Neural cell (in vitro differentiated cells): ENCODE measurements around the gene CDRT15. TPM values are rescaled to one million over a fixed set of nuclear protein-coding genes. Genes with fewer than 3 reads are reported as not detected.

ENCODE experiments used
- H2AFZ ChIP-seq: fragments of 200-600, 300-800 bp; sonication (generic), shearing (Covaris generic); 2 replicates; pipeline ENCODE4 v1.6.0; 2014; ENCODE audit warnings: low read depth, mild to moderate bottlenecking, antibody characterized with exemption, low read length, moderate library complexity
- H3F3A ChIP-seq: fragments of 200-600 bp; shearing (Covaris generic); 2 replicates; pipeline ENCODE4 v1.6.1; 2016; ENCODE audit warnings: mild to moderate bottlenecking, moderate library complexity, mixed read lengths, antibody characterized with exemption, low read length; ENCODE audit not compliant: insufficient read depth, poor library complexity, severe bottlenecking
- H3K27ac ChIP-seq: fragments of 200-600, 300-800 bp; sonication (generic), shearing (Covaris generic); 2 replicates; pipeline ENCODE4 v1.5.1; 2014; ENCODE audit warnings: mild to moderate bottlenecking, low read length, moderate library complexity
- H3K27me3 ChIP-seq: fragments of 300-800, 200-600 bp; sonication (generic), shearing (Covaris generic); 2 replicates; pipeline ENCODE4 v1.6.0; 2014; ENCODE audit warnings: mild to moderate bottlenecking, low read depth, low read length, moderate library complexity; ENCODE audit not compliant: insufficient read depth
- H3K36me3 ChIP-seq: fragments of 300-800, 200-600 bp; sonication (generic), shearing (Covaris generic); 2 replicates; pipeline ENCODE4 v1.5.1; 2014; ENCODE audit warnings: mild to moderate bottlenecking, antibody characterized with exemption, low read length, moderate library complexity; ENCODE audit not compliant: insufficient read depth
- H3K4me2 ChIP-seq: fragments of 300-800, 200-600 bp; sonication (generic), shearing (Covaris generic); 2 replicates; pipeline ENCODE4 v1.6.0; 2014; ENCODE audit warnings: mild to moderate bottlenecking, low read length
- H3K4me3 ChIP-seq: fragments of 300-800, 200-600 bp; sonication (generic), shearing (Covaris generic); 2 replicates; pipeline ENCODE4 v1.5.1; 2014; ENCODE audit warnings: mild to moderate bottlenecking, low read length, moderate library complexity
- H3K79me2 ChIP-seq: fragments of 200-600 bp; shearing (Covaris generic); replicated peaks from 2 replicates; pipeline ENCODE4 v1.6.0; 2014; ENCODE audit warnings: mild to moderate bottlenecking, low read length, moderate library complexity; ENCODE audit not compliant: insufficient read depth
- H3K9ac ChIP-seq: fragments of 300-800, 200-600 bp; sonication (generic), shearing (Covaris generic); 2 replicates; pipeline ENCODE4 v1.6.1; 2016; ENCODE audit warnings: mild to moderate bottlenecking, low read length, mixed read lengths
- H3K9me2 ChIP-seq: fragments of 200-600 bp; shearing (Covaris generic); 2 replicates; pipeline ENCODE4 v1.6.1; 2016; ENCODE audit warnings: mild to moderate bottlenecking, low read length, mixed read lengths; ENCODE audit not compliant: insufficient read depth
- H3K9me3 ChIP-seq: fragments of 200-600, 300-800 bp; sonication (generic), shearing (Covaris generic); 2 replicates; pipeline ENCODE4 v1.6.1; 2016; ENCODE audit warnings: mild to moderate bottlenecking, mixed run types, low read length, moderate library complexity, mixed read lengths
- H4K20me1 ChIP-seq: fragments of 200-600 bp; shearing (Covaris generic); 2 replicates; pipeline ENCODE4 v1.6.1; 2016; ENCODE audit warnings: mild to moderate bottlenecking, mixed run types; ENCODE audit not compliant: insufficient read depth
- EP300 ChIP-seq: fragments of 450-650 bp; conservative IDR thresholded peaks from 2 replicates; pipeline ENCODE4 v1.6.1; 2014; ENCODE audit warnings: antibody characterized with exemption, mild to moderate bottlenecking, moderate library complexity; ENCODE audit not compliant: poor library complexity, severe bottlenecking
- EZH2 ChIP-seq: fragments of 200-600, 300-800 bp; shearing (Covaris generic), sonication (generic); IDR thresholded peaks from 2 replicates; pipeline ENCODE4 v1.6.1; 2014; ENCODE audit warnings: antibody characterized with exemption, low read length, borderline replicate concordance, mild to moderate bottlenecking; ENCODE audit not compliant: insufficient read depth, poor library complexity, severe bottlenecking
- MXI1 ChIP-seq: fragments of 450-650 bp; conservative IDR thresholded peaks from 2 replicates; pipeline ENCODE4 v1.6.1; 2014; ENCODE audit warnings: antibody characterized with exemption, mild to moderate bottlenecking; ENCODE audit not compliant: poor library complexity, severe bottlenecking
- POLR2AphosphoS5 ChIP-seq: IDR thresholded peaks from 2 replicates; pipeline ENCODE4 v1.6.1; 2012
- RAD21 ChIP-seq: fragments of 450-650 bp; conservative IDR thresholded peaks from 2 replicates; pipeline ENCODE4 v1.6.1; 2014; ENCODE audit warnings: antibody characterized with exemption, mild to moderate bottlenecking, moderate library complexity
- SMC3 ChIP-seq: fragments of 450-650 bp; conservative IDR thresholded peaks from 2 replicates; pipeline ENCODE4 v1.6.1; 2014; ENCODE audit warnings: antibody characterized with exemption, mild to moderate bottlenecking, moderate library complexity; ENCODE audit not compliant: poor library complexity
- TAF1 ChIP-seq: IDR thresholded peaks from 2 replicates; pipeline ENCODE4 v1.6.1; 2012; ENCODE audit warnings: low read depth
- polyA plus RNA-seq: library from polyadenylated mRNA; depleted of rRNA; stranded (reverse); fragments of >200 nt; gene quantifications from 2 replicates; pipeline ENCODE4 v1.2.3, GENCODE V29; 2014
- TF ChIP-seq, protein P1 (sequence below): fragments of 450-650 bp; IDR thresholded peaks from 2 replicates; pipeline ENCODE4 v1.5.1; 2014; ENCODE audit warnings: antibody characterized with exemption, mild to moderate bottlenecking, moderate library complexity; ENCODE audit not compliant: poor library complexity, severe bottlenecking
- TF ChIP-seq, protein P2 (sequence below): IDR thresholded peaks from 2 replicates; pipeline ENCODE4 v1.6.1; 2012; ENCODE audit warnings: borderline replicate concordance

Gene CDRT15
- polyA plus RNA-seq, 1 donor from 2014 or later: not detected

DNA sequence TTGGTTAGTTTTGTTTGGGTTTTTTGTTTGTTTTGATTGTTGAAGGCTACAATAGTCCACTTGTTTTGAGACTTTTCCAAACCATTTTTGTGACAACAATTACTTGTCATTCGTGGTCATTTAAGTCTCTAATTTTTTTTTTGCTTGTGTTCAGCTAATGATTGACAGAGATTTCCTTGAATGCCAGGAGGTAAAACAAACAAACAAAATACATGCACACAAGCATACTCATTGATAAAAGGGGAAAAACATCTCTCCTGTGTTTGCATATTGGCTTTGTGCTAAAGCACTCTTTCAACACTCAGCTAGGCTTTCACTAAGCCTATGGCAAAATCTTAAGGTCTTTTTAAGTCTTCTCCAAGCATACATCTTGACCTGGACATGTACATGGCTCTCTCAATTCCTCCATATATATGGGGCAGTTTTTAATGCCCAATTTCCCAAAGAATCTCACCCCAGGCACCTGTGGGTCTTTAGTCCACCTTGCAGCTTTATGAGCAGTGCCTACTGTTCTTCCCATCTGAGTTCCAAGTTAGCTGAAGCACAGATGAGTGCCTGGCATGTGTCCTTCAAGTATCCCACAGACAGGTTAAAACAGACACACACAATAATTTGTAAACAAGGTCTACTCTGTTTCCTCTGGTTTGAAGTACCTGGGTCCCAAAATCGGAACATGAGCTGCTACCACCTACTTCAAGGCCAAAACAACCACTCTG, 40.0 kb upstream of the CDRT15 start:
- Histone ChIP-seq H2AFZ (no peak overlapping the region), H3F3A (no peaks in the 10 kb centered on the region), H3K36me3 (no peaks in the 10 kb centered on the region), H3K9me2 (no peaks in the 10 kb centered on the region), H3K79me2 (no peaks in the 10 kb centered on the region), H3K4me2 (no peak overlapping the region), H3K27ac (no peak overlapping the region), H4K20me1 (no peaks in the 10 kb centered on the region), H3K27me3 (no peaks in the 10 kb centered on the region), H3K4me3 (no peak overlapping the region), H3K9ac (no peak overlapping the region), H3K9me3 (no peaks in the 10 kb centered on the region)
- TF ChIP-seq, protein P1, sequence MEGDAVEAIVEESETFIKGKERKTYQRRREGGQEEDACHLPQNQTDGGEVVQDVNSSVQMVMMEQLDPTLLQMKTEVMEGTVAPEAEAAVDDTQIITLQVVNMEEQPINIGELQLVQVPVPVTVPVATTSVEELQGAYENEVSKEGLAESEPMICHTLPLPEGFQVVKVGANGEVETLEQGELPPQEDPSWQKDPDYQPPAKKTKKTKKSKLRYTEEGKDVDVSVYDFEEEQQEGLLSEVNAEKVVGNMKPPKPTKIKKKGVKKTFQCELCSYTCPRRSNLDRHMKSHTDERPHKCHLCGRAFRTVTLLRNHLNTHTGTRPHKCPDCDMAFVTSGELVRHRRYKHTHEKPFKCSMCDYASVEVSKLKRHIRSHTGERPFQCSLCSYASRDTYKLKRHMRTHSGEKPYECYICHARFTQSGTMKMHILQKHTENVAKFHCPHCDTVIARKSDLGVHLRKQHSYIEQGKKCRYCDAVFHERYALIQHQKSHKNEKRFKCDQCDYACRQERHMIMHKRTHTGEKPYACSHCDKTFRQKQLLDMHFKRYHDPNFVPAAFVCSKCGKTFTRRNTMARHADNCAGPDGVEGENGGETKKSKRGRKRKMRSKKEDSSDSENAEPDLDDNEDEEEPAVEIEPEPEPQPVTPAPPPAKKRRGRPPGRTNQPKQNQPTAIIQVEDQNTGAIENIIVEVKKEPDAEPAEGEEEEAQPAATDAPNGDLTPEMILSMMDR: no peak
- TF ChIP-seq EZH2 (no peak), RAD21 (no peak), POLR2AphosphoS5 (no peak), EP300 (no peak), TAF1 (no peak), SMC3 (no peak), MXI1 (no peak)
- TF ChIP-seq, protein P2, sequence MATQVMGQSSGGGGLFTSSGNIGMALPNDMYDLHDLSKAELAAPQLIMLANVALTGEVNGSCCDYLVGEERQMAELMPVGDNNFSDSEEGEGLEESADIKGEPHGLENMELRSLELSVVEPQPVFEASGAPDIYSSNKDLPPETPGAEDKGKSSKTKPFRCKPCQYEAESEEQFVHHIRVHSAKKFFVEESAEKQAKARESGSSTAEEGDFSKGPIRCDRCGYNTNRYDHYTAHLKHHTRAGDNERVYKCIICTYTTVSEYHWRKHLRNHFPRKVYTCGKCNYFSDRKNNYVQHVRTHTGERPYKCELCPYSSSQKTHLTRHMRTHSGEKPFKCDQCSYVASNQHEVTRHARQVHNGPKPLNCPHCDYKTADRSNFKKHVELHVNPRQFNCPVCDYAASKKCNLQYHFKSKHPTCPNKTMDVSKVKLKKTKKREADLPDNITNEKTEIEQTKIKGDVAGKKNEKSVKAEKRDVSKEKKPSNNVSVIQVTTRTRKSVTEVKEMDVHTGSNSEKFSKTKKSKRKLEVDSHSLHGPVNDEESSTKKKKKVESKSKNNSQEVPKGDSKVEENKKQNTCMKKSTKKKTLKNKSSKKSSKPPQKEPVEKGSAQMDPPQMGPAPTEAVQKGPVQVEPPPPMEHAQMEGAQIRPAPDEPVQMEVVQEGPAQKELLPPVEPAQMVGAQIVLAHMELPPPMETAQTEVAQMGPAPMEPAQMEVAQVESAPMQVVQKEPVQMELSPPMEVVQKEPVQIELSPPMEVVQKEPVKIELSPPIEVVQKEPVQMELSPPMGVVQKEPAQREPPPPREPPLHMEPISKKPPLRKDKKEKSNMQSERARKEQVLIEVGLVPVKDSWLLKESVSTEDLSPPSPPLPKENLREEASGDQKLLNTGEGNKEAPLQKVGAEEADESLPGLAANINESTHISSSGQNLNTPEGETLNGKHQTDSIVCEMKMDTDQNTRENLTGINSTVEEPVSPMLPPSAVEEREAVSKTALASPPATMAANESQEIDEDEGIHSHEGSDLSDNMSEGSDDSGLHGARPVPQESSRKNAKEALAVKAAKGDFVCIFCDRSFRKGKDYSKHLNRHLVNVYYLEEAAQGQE: no peak

DNA sequence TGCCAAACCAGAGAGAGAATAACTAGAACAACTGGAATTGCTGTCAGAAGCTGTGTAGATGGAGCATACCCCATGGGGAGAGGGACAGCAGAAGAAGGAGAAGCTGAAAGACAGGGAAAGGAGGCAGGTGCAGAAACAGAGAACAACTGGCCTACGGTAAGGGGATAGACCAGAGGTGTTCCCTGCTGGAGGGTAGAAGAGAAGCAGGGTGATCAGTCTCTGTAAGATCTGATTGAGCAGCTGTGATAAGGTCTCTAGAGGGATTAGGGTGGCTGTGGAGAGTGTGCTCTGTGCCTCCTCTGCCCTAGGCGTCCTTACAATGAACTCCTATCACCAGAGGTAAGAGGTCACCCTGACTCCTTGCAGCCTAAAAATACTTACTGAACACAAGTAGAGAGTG, 33.8 kb upstream of the CDRT15 start:
- no peak overlapping the region for H3K4me3 ChIP-seq
- TF ChIP-seq SMC3 (no peak), POLR2AphosphoS5 (no peak), EP300 (no peak)
- no peaks in the 10 kb centered on the region for H3K36me3 ChIP-seq
- H3K27me3 ChIP-seq: no peaks in the 10 kb centered on the region
- H3K79me2 ChIP-seq: no peaks in the 10 kb centered on the region
- H4K20me1 ChIP-seq: no peaks in the 10 kb centered on the region
- H3F3A ChIP-seq: no peaks in the 10 kb centered on the region
- H3K9me3 ChIP-seq: no peaks in the 10 kb centered on the region
- H2AFZ ChIP-seq: no peak overlapping the region
- no peak overlapping the region for H3K9ac ChIP-seq
- H3K27ac ChIP-seq: no peak overlapping the region
- H3K4me2 ChIP-seq: no peak overlapping the region
- no peaks in the 10 kb centered on the region for H3K9me2 ChIP-seq
